Measurements from ENCODE around the gene COX6A1.

The COX6A1 gene

DNA sequence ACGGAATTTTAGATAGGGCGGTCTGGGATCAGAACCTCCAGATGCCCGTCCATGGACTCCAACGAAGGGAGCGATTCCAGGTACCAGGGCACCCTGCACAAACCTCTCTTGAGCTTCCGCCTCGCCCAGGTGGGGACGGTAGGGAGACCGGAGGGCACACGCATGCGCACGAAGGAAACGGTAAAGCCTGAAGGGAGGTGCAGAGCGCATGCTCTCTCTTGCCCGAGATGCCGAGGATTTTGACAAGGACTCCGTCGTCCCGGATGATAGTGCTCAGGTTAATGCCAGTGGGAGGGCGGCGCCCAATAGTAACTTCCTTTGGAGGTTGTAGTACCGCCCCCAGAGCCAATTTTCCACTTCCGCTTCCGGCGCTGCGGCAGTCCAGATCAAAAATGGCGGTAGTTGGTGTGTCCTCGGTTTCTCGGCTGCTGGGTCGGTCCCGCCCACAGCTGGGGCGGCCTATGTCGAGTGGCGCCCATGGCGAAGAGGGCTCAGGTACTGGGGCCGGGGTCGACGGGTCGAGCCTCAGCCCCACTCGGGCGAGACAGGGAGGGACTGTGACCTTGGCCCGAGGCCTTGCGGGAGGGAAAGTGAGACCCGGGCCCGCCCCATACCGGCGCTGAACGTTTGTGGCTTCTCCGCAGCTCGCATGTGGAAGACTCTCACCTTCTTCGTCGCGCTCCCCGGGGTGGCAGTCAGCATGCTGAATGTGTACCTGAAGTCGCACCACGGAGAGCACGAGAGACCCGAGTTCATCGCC lies at the start of gene COX6A1:
TSS of gene COX6A1 (plus strand) at position 379 of the 760 bp plus-strand sequence. CDS start at position 393, 14 bp downstream.
- peak; percentile 99 for DNase-seq

DNA sequence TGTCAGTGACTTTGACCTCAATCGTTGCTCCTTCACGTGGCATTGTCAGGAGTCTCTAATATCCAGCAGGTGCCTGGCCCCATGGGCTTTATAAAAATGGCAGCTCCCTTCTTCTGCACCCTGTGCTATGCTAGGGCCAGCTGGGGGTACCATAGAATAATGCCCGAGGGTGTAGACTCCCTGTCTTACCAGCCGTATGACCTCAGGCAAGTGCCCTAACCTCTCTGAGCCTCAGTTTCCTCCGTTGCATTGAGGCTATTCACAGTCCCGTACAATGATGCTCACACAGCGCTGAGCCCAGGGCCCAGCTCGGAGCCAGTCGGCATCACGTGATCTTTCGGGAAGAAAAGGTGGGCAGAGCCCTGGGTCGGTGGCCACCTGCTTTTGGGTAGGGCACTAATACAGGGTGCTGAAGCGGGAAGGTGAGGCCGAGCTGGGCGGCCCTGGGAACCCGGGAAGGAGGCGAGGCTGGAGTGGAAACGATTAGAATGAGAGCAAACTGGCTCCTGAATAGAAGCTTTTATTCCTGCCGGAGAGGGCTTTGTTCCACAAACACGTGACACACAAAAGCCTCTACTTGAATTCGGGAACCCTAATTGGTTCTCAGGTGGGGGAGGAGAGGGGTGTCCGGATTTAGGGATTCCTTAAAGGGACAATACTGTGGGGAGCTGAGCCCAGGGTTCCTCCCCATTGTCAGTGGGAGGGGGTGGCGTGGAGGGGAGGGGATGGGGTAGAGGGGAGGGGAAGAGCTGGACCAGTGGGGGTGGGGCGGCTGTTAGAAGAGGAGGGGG lies 49.0 kb upstream of the COX6A1 start:
- no peak for DNase-seq

DNA sequence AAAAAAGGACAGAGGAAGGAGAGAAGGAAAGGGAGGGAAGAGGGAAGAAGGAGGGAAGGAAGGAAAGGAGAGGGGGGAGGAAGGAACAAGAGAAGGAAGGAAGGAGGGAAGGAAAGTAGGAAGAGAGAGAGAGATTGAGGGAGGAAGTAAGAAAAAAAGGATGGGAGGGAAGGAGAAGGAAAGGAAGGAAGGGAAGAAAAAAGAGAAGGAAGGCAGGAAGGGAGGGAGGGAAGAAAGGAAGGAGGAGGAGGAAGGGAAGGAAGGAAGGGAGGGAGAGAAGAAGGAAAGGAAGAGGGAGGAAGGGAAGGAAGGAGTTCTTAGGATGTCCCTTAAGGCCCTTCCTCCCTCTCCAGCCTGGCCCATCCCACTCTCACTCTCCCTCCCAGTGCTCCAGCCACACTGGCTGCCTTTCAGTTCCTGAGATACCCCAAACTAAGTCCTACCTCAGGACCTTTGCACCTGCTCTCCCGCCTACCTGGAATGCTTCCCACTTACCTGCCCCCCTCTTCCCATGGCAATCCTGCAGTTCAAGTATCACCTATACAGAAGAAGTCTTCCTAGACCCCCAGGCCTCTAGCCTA lies 47.3 kb upstream of the COX6A1 start:
- DNase-seq: no peak

DNA sequence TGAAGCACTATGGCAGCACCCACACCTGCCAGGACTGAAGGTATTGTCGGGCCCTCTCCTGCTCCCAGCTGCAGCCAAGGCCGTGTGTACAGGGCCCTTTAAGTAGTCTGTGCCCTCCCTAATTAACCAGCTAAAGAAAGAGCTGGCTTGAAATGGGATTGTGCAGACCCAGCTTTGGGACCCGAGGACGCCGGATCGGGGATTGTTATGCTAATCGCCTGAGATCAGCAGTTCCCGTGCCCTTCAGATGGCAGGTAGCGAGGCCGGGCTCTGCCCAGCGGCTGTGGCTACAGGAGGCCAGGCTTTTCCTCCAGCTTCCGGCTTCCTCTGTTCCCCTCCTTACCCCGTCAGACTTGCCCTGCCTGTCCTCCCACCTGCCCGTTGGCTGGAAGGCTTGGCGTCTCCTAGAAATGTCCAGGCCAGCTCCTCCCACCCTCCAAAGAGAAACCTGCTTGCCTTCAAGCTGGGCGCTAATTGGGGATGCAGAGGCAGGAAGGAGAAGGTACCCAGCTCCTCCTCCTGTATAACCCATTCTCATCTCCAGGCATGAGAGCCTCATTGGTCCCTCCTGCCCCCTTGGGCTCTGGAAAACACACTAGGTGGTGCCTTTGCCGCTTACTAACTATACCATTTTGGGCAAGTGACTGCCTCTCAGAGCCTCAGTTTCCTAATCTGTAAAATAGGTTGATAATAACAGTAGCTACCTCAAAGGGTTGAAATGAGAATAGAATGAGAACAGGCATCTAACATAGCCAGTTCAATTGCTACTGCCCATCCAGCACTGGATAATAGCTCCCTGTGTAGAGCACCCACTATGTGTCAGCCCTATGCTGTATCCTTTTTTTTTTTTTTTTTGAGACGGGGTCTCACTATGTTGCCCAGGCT lies 43.2 kb upstream of the COX6A1 start:
- DNase-seq: no peak

DNA sequence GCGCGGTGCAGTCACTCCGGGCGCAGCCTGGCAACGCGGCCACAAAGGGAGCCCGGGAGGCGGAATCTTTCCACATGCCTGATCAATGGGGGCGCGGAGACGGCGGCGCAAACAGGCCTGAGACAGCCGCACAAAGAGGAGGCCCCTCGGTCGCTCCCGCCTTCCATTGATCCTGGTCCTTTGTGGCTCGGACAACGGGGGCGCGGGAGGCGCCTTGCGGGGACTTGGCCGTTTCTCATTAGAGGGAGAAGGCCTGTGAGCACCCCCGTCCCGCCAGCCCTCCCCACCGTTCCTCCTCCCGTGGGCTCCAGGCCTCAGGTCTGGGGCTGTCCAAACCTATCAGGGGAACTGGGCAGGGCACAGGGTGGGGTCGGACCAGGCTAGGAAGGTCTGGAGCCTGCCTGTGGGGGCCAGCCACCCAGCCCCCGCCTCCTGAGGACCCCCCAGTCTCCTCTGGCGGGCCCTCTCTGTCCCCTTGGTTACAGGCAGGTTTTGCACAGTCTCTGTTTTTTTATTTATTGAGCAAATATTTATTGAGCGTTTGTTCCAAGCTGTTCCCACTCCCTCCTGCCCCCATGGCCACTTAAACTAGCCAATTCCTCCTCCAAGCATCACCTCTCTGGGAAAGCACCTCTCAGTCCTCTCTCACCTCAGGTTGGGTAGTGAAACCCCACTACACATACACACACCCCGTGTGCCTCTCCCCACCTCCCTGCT lies 39.9 kb upstream of the COX6A1 start:
- no peak for DNase-seq

DNA sequence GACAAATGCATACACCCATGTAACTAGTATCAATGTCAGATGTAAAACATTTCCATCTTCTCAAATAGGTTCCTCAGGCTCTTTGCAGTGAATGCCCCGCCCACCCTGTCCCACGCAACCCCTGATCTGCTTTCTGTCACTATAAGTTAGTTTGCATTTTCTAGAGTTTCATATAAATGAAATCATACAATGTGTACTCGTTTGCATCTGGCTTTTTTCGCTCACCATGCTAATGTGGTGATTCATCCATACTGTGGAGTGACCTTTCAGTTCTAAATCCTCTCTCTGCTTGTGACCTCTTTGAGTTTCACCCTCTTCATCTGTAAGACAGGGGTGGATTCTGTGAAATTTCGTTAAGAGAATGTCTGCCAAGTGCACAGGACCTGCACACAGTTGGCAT lies 38.4 kb upstream of the COX6A1 start:
- no peak for DNase-seq

DNA sequence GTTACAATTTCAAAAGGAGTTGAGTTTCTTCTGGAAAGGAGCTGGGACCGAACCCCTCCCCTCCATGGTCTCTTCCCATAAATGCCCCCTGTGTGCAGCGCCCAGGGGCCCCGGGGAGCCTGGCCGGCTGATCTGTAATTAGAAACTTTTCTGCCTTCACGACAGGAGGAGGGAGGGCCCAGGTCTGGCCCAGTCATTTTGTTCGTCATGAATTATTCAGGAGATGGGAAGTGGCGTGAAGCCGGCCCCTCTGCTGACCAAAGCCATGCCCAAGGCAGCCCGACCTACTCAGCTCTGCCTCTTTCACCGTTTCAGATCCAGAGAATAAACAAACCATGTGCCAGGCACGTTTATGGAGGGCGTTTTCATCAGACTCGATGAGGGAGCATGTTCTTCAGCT lies 35.7 kb upstream of the COX6A1 start:
- no peak for DNase-seq

DNA sequence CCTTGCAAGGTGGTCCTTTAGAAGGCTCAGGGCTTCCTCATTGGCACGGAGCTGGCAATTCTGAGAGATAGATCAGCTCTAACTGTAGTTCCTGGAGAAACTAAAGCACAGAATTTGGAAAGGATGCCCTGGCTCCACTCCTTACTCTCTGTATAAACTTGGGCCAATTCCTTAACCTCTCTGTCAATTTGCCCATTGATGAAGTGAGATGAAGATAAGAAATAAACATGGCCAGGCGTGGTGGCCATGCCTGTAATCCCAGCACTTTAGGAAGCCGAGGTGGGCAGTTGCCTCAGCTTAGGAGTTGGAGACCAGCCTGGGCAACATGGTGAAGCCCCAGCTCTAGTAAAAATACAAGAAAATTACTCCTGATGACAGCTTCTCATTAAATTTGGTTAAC lies 34.0 kb upstream of the COX6A1 start:
- DNase-seq: no peak

DNA sequence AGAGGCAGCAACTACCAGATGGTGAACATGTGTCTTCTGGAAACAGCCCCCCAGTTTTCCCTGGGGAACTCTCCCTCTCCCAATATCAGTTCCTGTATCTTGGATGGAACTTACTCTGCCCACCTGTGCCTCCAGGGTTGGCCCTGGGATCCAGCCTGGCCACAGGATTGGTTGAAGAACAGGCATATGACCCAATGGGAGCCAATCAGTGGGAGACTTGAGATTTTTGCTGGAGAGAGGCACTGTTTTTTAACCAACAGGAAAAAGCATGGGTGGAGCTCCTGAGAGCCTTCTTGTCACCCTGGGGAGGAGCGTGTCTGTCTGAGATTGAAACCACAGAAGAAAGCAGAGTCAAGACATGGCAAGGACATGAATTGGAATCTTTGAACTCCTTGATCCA lies 33.6 kb upstream of the COX6A1 start:
- no peak for DNase-seq

DNA sequence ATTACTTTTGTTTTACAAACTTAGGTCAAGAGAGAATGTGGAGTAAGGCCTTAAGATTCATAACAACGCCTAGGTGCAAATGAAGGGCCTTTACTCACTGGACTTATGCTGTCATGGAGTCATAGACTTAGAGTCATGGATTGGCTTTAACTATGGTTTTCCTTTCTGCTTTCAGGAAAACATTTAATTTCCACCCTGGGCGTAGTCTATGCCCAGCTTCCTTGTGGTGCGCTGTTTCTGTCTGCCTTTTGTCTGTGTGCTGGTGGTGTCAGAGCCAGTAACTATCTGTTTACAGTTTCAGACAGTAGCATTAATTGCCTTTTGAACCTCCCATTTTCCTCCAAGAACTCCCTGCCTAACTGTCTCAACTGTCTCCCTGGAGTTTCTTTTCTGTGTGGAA lies 31.8 kb upstream of the COX6A1 start:
- no peak for DNase-seq

DNA sequence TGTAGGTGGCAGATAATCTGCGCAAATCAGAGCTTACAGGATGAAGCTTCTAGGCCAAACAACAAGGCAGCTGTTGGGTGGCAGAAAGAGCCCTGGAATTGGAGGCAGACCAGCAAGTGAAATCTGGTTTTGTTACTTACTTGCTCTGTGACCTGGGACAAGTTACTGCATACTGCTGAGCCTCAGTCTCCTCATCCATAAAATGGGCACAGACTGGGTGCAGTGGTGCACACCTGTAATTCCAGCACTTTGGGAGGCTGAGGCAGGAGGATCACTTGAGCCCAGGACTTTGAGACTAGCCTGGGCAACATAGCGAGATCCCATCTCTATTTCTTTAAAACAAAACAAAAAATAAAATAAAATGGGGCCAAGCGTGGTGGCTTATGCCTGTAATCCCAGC lies 31.4 kb upstream of the COX6A1 start:
- DNase-seq: no peak

DNA sequence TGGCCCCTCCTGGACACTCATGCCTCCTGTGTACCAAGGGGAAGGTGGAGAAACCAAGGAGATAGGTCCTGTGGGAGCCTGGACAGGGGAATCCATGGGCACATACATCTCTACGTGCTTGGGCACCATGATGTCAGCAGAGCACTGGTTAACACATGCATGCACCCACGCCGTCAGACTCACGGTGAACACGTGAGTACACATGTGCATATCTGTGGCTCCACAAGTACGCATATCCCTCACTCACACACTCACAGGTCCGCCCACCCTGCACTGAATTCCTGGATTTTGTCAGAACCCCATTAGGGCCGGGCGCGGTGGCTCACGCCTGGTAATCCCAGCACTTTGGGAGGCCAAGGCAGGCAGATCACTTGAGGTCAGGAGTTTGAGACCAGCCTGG lies 29.1 kb upstream of the COX6A1 start:
- DNase-seq: no peak

DNA sequence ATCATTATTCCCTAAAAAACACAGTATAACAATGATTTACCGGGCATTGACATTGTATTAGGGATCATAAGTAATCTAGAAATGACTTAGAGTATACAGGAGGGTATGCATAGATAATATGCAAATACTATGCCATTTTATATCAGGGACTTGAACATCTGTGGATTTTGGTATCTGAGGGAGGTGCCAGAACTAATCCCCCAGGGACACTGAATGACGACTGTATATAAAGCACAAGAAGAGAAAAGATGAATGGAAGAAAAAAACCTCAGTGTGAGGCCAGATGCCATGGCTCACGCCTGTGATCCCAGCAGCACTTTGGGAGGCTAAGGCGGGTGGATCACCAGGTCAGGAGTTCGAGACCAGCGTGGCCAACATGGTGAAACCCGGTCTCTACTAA lies 25.5 kb upstream of the COX6A1 start:
- no peak for DNase-seq

DNA sequence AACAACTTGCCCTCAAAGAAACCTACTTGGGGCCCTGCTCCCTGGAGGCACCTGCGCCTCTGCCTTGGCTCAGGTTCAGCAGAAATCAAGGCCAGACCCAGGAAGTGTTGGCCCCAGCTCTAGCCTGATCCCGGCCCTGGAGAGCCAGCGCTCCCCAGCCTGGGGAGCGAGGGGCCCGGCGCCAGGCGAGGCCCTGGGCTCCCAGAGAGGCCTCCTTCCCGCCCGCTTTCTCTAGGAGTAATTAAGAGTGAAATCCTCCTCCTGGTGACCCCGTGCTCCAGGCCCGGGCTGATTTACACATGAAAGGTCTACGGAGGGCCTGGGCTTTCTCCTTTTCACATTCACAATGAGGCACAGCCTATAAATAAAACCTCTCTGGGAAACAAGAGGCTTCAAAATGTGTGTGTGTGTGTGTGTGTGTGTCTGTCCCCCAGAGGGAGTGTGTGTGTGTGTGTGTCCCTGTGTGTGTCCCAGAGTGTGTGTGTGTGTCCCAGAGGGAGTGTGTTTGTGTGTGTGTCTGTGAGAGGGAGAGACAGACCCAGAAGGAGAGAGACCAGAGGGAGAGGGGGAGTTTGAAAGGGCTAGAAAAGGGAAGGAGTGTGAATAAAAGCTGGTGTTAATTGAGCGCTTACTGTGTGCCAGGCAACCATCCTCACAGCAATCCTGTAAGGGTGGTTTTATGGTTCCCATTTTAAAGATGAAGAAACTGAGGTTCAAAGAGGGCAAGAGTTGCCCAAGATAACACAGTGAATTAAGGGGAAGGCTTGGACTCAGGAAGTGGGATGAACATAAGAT lies 23.8 kb upstream of the COX6A1 start:
- DNase-seq: no peak

DNA sequence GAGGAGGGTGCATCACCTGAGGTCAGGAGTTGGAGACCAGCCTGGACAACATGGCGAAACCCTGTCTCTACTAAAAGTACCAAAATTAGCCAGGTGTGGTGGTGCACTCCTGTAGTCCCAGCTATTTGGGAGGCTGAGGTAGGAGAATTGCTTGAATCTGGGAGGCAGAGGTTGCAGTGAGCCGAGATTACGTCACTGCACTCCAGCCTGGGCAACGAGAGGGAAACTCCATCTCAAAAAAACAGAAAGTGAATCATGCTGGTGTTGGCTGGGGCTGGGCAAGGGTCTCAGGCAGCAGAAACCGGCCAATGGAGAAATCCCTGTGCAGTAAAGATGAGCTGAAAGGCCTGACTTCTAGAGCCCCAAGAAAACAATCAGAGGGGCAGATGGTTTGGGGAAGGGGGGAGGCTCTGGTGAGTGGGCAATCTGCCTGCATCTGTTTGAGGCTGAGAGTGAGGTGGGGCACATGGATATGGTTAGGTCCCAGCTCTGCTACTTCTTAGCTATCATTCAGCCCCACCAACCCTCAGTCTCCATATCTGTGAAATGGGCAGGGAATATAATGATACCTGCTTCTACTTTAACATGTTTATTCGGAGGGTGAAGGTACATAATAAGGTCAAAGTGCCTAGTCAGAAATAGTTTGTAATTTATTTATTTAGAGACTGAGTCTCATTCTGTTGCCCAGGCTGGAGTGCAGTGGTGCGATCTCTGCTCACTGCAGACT lies 21.3 kb upstream of the COX6A1 start:
- no peak for DNase-seq

DNA sequence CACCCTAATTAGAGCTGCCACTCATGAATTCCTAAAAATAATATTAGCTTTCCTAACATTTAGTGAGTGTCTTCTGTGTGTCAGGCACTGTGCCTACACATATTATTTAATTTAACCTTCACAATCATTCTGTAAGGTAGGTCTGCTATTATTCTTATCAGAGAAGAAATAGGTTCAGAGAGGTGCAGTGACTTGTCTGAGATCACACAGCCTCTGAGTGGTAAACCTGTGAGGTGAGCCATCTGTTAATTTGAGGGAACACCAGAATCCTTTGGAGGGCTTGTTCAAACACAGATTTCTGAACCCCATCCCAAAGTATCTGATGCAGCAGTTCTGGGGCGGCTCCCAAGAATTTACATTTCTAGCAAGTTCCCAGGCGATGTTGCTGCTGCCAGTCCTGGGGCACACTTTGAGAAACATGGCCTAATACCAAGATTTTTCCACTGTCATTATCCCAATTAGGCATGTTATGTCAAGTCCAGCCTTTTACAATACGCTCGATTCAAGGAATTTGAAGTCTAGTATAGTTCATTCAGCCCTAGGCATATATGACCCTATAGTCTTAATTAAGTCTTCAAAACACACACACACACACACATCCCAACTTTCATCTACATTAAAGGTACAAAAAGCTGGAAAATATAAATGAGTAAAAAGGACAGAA lies 19.9 kb upstream of the COX6A1 start:
- DNase-seq: no peak

DNA sequence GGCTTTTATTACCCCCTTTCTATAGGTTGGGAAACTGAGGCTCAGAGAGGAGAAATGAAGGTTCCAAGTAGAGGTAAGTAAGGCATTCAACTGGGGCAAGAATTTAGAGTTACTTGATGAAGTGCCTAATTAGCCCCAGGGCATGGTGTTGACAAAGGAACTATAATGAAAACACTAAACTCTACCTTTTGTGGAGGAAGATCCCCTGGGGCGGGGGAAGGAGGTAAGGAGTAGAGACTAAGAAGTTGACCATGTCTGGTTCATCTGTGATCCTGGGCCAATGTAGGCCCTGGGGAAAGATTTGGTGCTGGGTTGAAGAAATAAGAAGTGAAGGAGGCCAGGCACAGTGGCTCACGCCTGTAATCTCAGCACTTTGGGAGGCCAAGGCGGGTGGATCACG lies 16.2 kb upstream of the COX6A1 start:
- DNase-seq: no peak

DNA sequence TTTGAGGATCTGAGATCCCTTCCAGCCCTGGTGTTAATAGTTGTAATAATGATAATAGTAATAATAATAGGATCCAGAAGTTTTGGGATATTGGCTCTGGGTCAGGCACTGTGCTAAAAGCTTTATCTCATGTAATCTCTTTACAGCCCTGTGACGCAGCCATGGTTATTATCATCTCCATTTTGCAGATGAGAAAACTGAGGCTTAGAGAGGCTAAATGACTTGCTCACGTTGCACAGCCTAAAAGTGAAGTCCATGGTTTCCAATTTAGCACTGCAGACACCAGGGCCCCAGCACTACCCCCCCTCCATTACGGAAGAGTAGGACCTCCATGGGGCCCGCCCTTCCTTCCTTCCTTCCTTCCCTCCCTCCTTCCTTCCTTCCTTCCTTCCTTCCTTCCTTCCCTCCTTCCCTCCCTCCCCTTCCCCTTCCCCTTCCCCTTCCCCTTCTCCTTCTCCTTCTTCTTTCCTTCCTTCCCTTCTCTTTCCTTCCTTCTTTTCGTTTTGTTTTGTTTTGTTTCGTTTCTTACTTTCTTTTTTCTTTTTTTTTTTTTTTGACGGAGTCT lies 14.9 kb upstream of the COX6A1 start:
- DNase-seq: no peak

DNA sequence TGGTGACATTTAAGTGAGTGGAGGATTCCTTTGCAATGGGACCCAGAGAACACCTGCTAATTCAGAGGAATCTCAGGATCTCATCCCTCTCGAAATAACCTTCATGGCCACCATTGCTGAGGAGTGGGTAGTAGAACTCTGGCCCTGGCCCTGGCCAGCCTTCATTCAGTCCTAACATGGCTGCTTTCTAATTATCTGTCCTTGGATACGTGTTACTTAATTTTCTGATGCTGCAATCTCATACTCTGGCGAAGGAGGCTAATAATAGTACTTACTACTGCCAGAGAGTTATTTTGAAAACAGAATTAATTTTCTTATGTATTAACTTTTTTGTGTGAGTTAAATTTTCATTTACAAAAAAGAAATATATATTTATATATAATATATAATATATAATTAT lies 12.1 kb upstream of the COX6A1 start:
- DNase-seq: no peak

Measured in activated naive CD4-positive, alpha-beta T cell treated with Interleukin-2 at 50 U/mL for 16 hours (primary cell).